GM19351 (cell line): Measurements from ENCODE around the gene PDE3A.
"Not testable (repeated sequence)": the region's sequence is repeated elsewhere in the genome, so short reads cannot be mapped to it uniquely, and the experiment has no call there.

Experiments used
- ATAC-seq: cut with Tn5 transposase; IDR thresholded peaks from one replicate; pipeline ENCODE4 v1.9.1; 2021; ENCODE audit warnings: mild to moderate bottlenecking, moderate library complexity; ENCODE audit not compliant: unreplicated experiment

Gene PDE3A

GRCh38 chr12:20372326-20373096 lies 4.2 kb downstream of the PDE3A start:
- no peak for ATAC-seq

DNA sequence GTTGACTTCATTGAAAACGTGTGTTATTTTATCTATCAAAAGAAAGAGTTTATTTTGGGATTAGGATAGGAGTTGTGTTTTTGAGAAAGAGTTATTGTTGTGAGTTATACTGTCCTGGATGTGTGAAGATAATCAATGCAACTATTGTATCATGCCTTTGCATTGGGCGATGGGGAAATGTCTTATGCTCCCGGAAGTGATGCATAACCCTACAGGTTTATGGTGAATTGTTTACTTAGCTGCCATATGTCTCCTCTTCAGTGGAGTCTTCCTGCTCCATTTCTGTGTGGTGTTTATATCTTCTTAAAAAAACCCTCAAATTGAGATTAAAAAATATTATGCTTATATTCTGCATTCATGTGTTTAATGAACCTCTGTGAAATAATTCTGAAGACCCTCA lies 6.5 kb downstream of the PDE3A start:
- no peak for ATAC-seq

DNA sequence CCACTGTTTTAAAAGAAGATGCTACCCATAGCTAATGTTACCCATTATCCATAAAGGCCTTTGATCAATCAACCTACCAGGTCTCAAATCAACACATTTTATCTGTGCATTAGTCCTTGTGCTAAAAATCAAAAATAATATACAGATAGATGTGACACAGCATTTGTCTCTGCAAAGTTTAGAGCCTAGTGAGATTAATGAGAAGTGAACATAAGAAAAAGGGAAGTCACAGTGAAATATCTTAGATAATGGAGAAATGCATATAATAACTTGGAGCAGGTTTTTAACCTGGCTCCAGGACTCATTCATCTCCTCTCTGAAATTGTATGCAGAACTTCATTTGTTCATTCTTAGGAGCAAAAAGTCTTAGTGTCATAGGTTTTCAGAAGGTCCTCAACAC lies 7.2 kb downstream of the PDE3A start:
- no peak for ATAC-seq

- no peak for ATAC-seq
These were observed 8.6 kb downstream of the PDE3A start for GRCh38 chr12:20376984-20377383.

- no peak for ATAC-seq
These were observed 9.4 kb downstream of the PDE3A start for GRCh38 chr12:20377750-20378149.

- ATAC-seq = no peak
These were observed 13.8 kb downstream of the PDE3A start for GRCh38 chr12:20382117-20382516.

DNA sequence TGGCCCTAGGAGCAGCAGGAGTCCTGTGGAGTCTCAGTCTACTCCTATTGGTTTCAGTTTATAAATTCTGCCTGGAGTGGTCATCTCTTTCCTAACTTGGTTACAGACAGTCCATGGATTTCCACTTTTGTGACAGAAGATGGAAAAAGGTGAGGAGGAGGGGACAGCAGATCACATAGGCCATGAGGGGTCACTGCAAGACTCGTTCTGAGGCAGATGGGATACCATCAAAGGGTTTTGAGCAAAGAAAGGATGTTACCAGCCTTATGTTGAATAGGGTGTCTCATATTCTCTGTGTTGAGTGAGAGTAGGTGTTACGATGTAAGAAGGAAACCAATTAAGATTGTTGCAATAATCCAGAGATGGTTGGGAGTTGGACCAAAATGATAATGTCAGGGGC lies 15.3 kb downstream of the PDE3A start:
- no peak for ATAC-seq

DNA sequence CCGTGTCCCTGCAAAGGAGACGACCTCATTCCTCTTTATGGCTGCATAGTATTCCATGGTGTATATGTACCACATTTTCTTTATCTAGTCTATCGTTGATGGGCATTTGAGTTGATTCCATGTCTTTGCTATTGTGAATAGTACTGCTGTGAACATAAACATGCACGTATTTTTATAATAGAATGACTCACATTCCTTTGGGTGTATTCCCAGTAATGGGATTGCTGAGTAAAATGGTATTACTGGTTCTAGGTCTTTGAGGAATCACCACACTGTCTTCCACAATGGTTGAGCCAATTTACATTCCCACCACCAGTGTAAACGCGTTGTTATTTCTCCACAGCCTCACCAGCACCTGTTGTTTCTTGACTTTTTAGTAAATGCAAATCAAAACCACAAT lies 16.5 kb downstream of the PDE3A start:
- not testable (repeated sequence) for ATAC-seq

DNA sequence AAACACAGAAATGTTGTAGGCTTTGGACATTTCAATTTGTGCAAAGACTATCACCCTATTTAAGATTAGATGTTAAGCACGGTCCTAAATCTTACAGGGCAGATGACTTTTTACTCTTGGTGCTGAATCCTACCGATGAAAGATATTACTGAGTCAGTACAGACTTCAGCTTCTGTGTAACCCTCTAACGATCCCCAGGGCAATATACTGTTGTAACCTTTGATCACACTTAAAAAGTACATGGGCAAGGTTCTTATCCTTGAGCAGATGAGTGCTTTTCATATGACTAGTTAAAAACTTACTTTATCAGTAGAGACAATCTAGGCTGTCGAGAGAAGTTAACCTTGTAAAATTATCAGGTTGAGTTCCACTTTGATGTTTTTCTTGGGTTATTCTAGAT lies 22.5 kb downstream of the PDE3A start:
- no peak for ATAC-seq

DNA sequence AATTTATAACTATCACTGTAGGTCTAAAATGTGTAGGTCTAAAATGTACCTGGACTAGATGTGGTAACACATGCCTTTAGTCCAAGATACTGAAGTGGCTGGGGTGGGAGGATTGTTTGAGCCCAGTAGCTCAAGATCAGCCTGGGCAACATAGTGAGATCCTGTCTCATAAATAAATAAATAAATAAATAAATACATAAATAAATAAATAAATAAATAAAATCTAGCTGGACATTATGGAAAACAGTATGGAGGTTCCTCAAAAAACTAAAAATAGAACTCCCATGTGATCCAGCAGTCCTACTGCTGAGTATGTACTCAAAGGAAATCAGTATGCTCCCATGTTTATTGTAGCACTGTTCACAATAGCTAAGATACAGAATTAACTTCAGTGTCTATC lies 24.0 kb downstream of the PDE3A start:
- no peak for ATAC-seq

DNA sequence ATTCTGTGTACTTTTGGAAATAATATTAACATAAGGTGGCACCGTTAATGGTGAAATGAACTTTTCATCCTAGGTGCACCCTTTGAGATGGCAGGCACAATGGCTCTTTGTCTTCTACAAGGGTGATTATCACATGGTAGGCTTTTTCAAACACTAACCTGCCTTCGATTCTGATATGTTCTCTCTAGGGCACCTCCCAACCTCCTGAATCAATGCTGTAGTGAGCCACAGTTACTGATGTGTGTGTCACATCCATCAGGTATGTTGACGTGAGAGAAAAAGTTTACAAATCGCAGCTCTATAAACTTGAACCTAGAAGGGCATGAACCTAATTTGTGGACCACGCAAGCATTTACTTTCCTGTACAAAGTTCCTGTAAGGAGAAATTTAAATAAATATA lies 25.4 kb downstream of the PDE3A start:
- ATAC-seq = no peak

GRCh38 chr12:20395791-20396550 lies 27.6 kb downstream of the PDE3A start:
- ATAC-seq = no peak

DNA sequence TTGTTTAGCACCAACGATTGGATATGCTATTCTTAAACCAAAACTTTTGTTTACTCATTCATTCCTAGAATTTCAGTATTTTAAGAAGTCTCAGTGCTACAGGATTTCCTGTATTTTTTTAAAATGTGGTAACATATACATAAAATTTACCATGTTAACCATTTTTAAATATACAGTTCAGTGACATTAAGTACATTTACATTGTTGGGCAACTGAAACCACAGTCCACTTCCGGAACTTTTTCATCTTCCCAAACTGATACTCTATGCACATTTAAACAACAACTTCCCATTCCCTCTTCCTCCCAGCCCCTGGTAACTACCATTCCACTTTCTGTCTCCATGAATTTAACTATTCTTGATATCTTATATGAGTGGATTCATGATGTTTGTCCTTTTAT lies 30.3 kb downstream of the PDE3A start:
- no peak for ATAC-seq

DNA sequence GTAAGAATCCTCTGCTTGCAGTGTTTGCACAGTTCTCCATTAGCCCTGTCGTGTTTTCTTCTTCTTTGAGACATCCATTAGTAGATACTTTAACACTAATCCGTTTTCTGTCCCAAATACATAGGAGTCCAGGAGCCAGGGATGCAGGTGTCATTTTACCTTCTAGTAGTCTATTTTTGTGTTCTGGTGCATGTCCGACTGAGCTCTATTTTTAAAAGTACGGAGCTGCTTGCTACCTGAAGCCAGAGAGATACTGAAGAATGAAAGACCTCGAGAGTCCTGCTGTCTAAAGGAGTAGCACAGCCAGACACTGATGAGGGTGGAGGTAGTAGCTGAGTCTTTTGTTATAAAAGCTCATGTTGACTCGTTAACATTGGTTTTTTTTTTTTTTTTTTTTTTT lies 31.7 kb downstream of the PDE3A start:
- ATAC-seq = no peak

DNA sequence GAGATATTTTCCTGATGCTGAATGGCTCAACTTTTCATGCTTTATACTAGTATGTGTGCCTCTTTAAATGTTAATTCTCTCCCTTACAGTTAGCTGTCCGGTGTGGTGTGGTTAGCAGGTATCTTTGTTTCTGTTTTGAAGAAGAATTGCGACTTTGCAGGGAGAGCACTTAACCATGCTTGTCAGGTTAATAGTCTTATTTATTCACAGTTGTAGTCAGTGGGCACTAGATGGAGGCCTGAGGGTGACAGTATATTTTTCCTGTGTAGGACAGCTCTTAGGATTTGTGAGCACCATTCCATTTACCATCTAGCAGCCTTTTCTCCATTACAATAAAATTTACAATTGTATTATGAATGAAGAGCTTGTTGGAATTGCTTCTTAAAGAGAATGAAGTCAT lies 34.9 kb downstream of the PDE3A start:
- no peak for ATAC-seq

DNA sequence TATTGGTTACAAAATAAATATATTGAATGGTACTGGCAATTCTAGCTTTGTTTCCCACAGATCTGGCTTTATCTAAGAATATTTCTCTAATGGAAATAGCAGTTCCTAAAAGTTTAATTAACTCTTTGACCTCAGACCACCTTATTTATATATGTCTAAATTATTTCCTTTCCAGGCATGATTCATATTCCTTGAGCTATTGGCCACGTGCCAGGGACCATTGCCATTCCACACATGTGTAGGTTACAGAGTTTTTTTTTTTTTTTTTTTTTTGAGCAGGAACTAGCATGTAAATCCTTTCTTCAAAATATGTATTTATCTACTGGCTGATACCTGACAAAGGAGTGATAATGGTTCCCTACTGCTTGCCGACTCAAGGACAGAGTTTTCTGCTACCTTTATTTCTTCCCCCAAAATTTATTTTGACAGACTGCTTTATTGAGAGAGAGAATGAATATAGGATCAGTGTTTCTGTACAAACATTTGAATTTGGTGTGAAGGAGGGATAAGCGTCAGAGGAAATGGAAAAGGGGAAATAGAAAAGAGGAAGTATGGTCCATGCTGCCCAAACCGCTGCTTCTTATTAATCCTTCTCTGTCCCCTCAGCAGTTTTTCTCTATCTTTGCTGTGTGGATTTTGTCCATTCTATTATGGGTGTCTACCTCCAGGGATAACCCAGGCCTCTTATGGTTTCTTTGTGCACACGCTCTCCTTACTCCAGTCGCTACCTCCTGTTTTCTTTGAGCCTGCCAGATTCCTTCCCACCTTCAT lies 36.4 kb downstream of the PDE3A start:
- no peak for ATAC-seq

- ATAC-seq = no peak
These were observed 41.5 kb downstream of the PDE3A start for GRCh38 chr12:20409607-20410377.

- no peak for ATAC-seq
These were observed 42.4 kb downstream of the PDE3A start for GRCh38 chr12:20410734-20411133.

- no peak for ATAC-seq
These were observed 43.0 kb downstream of the PDE3A start for GRCh38 chr12:20411345-20411744.

- no peak for ATAC-seq
These were observed 46.7 kb downstream of the PDE3A start for GRCh38 chr12:20415028-20415427.

DNA sequence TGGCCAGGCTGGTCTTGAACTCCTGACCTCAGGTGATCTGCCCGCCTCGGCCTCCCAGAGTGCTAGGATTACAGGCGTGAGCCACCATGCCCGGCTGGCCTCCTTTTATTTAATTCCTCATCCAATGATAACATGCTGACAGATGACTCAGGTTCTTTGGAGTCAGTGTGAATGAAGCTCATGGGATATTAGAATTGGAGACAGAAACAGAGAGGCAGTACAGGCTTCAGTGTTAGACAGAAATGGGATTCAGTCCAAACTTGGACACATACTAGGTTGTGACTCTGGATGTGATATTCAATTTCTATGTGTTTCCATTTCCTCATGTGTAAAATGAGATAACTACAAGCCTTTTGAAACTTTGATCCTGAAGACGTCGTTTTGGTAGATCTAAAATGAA lies 47.3 kb downstream of the PDE3A start:
- no peak for ATAC-seq
